ENCODE measurements around the gene GCM1. TPM values are rescaled to one million over a fixed set of nuclear protein-coding genes. Genes with fewer than 3 reads are reported as not detected.

Gene GCM1
- total and polyA plus RNA-seq, 2 donors (not counting 1 experiment from before 2014, with no cell fraction given): 0.57 to 1.5 TPM

- Mint-ChIP-seq H3K27me3 (no peaks in the 10 kb centered on the region), H3K4me3 (no peak overlapping the region), H3K9me3 (ENCODE audit: insufficient read depth) (no peaks in the 10 kb centered on the region), H3K27ac (no peak overlapping the region), H3K4me1 (no peaks in the 10 kb centered on the region)
- H3K79me2 ChIP-seq (ENCODE audit: control insufficient read depth, insufficient read depth, low read length): no peaks in the 10 kb centered on the region
- H4K20me1 ChIP-seq (ENCODE audit: control insufficient read depth, insufficient read depth, low read length, poor library complexity, severe bottlenecking): no peaks in the 10 kb centered on the region
- no peak overlapping the region for H3K4me2 ChIP-seq (replicated peaks; ENCODE audit: low read depth, low read length, poor library complexity, severe bottlenecking)
- H3K27me3 ChIP-seq (replicated peaks in 1 of 4; ENCODE audit: control extremely low read depth in 1 of 4, control insufficient read depth in 3 of 4, insufficient read depth in 4 of 4, low read length in 3 of 4): no peaks in the 10 kb centered on the region
- H3K4me1 ChIP-seq (ENCODE audit: control insufficient read depth in 2 of 2, insufficient read depth in 2 of 2, low read length in 2 of 2): no peaks in the 10 kb centered on the region
- no peak overlapping the region for H3K27ac ChIP-seq (ENCODE audit: low read length in 2 of 2)
- H3K9ac ChIP-seq (ENCODE audit: low read length): no peak overlapping the region
- no peak overlapping the region for H3K4me3 ChIP-seq (ENCODE audit: control extremely low read depth in 1 of 5, extremely low read depth in 1 of 5, insufficient read depth in 1 of 5, low read depth in 2 of 5, low read length in 4 of 5)
- no peak for DNase-seq
- TF ChIP-seq EZH2 (IDR thresholded peaks at IDR 0.05; ENCODE audit: borderline replicate concordance, insufficient read depth, low read depth, low read length, poor library complexity, severe bottlenecking): no peak
- TF ChIP-seq CTCF (IDR thresholded peaks at IDR 0.05): no peak
- H3K36me3 ChIP-seq (replicated peaks in 1 of 2; ENCODE audit: control extremely low read depth in 1 of 2, control insufficient read depth in 1 of 2, extremely low read depth in 1 of 2, insufficient read depth in 2 of 2, low read length in 1 of 2): peaks cover 0 to 2% of the 10 kb centered on the region in 2 experiments
- ATAC-seq (ENCODE audit: low read depth): no peak
- H2AFZ ChIP-seq (ENCODE audit: insufficient read depth, low read depth, low read length, poor library complexity, severe bottlenecking): no peak overlapping the region
- WGBS (ENCODE audit: insufficient coverage): 75% methylated on average over 2 of the region's 4 CpGs
- POLR2A ChIA-PET: no interaction called here
- CTCF ChIA-PET: interaction anchor here (1.2 to 1.5 kb wide), 2 partner anchors 63 to 377 kb away, joined by 3 to 4 read pairs; no protein-coding TSS in a partner anchor
- H3K9me3 ChIP-seq (ENCODE audit: control extremely low read depth in 1 of 3, control insufficient read depth in 2 of 3, insufficient read depth in 1 of 3, low read length in 2 of 3): no peaks in the 10 kb centered on the region
- intact Hi-C loops (cut with micrococcal nuclease): no loop called here
These were observed 41.5 kb downstream of the GCM1 start for GRCh38 chr6:53107091-53107490.

GRCh38 chr6:53104916-53105315 is 43.7 kb downstream of the GCM1 start:
- no peaks in the 10 kb centered on the region for H3K4me1 ChIP-seq (ENCODE audit: control insufficient read depth in 2 of 2, insufficient read depth in 2 of 2, low read length in 2 of 2)
- H3K79me2 ChIP-seq (ENCODE audit: control insufficient read depth, insufficient read depth, low read length): no peaks in the 10 kb centered on the region
- no peak overlapping the region for H3K4me3 ChIP-seq (ENCODE audit: control extremely low read depth in 1 of 5, extremely low read depth in 1 of 5, insufficient read depth in 1 of 5, low read depth in 2 of 5, low read length in 4 of 5)
- no peak for ATAC-seq (ENCODE audit: low read depth)
- Mint-ChIP-seq H3K4me1 (no peaks in the 10 kb centered on the region), H3K27me3 (no peaks in the 10 kb centered on the region), H3K27ac (no peak overlapping the region), H3K4me3 (no peak overlapping the region), H3K9me3 (ENCODE audit: insufficient read depth) (no peaks in the 10 kb centered on the region)
- H4K20me1 ChIP-seq (ENCODE audit: control insufficient read depth, insufficient read depth, low read length, poor library complexity, severe bottlenecking): no peaks in the 10 kb centered on the region
- H3K4me2 ChIP-seq (replicated peaks; ENCODE audit: low read depth, low read length, poor library complexity, severe bottlenecking): no peak overlapping the region
- H3K27ac ChIP-seq (ENCODE audit: low read length in 2 of 2): no peak overlapping the region
- H3K27me3 ChIP-seq (replicated peaks in 1 of 4; ENCODE audit: control extremely low read depth in 1 of 4, control insufficient read depth in 3 of 4, insufficient read depth in 4 of 4, low read length in 3 of 4): no peaks in the 10 kb centered on the region
- H3K9ac ChIP-seq (ENCODE audit: low read length): no peak overlapping the region
- H2AFZ ChIP-seq (ENCODE audit: insufficient read depth, low read depth, low read length, poor library complexity, severe bottlenecking): no peak overlapping the region
- CTCF ChIA-PET: interaction anchor here (0.6 to 2.9 kb wide), 5 partner anchors 66 to 388 kb away, joined by 3 to 39 read pairs (median 3); no protein-coding TSS in a partner anchor
- POLR2A ChIA-PET: interaction anchor here (0.6 kb wide), 1 partner anchor 59 kb away, joined by 6 read pairs; no protein-coding TSS in a partner anchor
- H3K9me3 ChIP-seq (ENCODE audit: control extremely low read depth in 1 of 3, control insufficient read depth in 2 of 3, insufficient read depth in 1 of 3, low read length in 2 of 3): no peaks in the 10 kb centered on the region
- no peak for DNase-seq
- TF ChIP-seq EZH2 (IDR thresholded peaks at IDR 0.05; ENCODE audit: borderline replicate concordance, insufficient read depth, low read depth, low read length, poor library complexity, severe bottlenecking) (no peak), CTCF (IDR thresholded peaks at IDR 0.05) (no peak)
- peaks cover 0 to 8% of the 10 kb centered on the region in 2 experiments for H3K36me3 ChIP-seq (replicated peaks in 1 of 2; ENCODE audit: control extremely low read depth in 1 of 2, control insufficient read depth in 1 of 2, extremely low read depth in 1 of 2, insufficient read depth in 2 of 2, low read length in 1 of 2)
- intact Hi-C loops (cut with micrococcal nuclease): loop anchor here (1.0 kb wide), 2 partner anchors 379 to 623 kb away; no protein-coding TSS in a partner anchor
